ENCODE measurements around the gene SOBP.

The SOBP gene

GRCh38 chr6:107624541-107624940 is 134.6 kb downstream of the SOBP start:
- DNase-seq, result no peak

GRCh38 chr6:107625264-107625663 is 135.3 kb downstream of the SOBP start:
- DNase-seq, result no peak

- no peak for DNase-seq
Measured at GRCh38 chr6:107626645-107627044, 136.7 kb downstream of the SOBP start.

GRCh38 chr6:107627969-107628368 is 138.1 kb downstream of the SOBP start:
- no peak for DNase-seq

- no peak for DNase-seq
Measured at GRCh38 chr6:107628878-107629277, 139.0 kb downstream of the SOBP start.

- no peak for DNase-seq
Measured at GRCh38 chr6:107629548-107630129, 139.7 kb downstream of the SOBP start.

- DNase-seq, result no peak
Measured at GRCh38 chr6:107630348-107630977, 140.5 kb downstream of the SOBP start.

- no peak for DNase-seq
Measured at GRCh38 chr6:107632381-107633136, 142.6 kb downstream of the SOBP start.

GRCh38 chr6:107633680-107634323 is 143.9 kb downstream of the SOBP start:
- DNase-seq, result peak; percentile 74

GRCh38 chr6:107634324-107635056 is 144.6 kb downstream of the SOBP start:
- DNase-seq, result peak; percentile 71

GRCh38 chr6:107635057-107635515 is 145.2 kb downstream of the SOBP start:
- no peak for DNase-seq

GRCh38 chr6:107636486-107636885 is 146.6 kb downstream of the SOBP start:
- DNase-seq, result no peak

- DNase-seq, result no peak
Measured at GRCh38 chr6:107637316-107638315, 147.7 kb downstream of the SOBP start.

GRCh38 chr6:107638493-107638892 is 148.6 kb downstream of the SOBP start:
- DNase-seq, result no peak

- no peak for DNase-seq
Measured at GRCh38 chr6:107639511-107639910, 149.6 kb downstream of the SOBP start.

- DNase-seq, result no peak
Measured at GRCh38 chr6:107641071-107641470, 151.2 kb downstream of the SOBP start.

- DNase-seq, result no peak
Measured at GRCh38 chr6:107641500-107641941, 151.6 kb downstream of the SOBP start.

GRCh38 chr6:107642095-107642860 is 152.4 kb downstream of the SOBP start:
- DNase-seq, result no peak

- no peak for DNase-seq
Measured at GRCh38 chr6:107642861-107643328, 153.0 kb downstream of the SOBP start.

GRCh38 chr6:107644513-107644912 is 154.6 kb downstream of the SOBP start:
- DNase-seq, result no peak
